Activated CD4-positive, alpha-beta T cell treated with anti-CD3 and anti-CD28 coated beads, Interleukin-2, amount 10 ng/mL, durations not matched to agents 24 days and 14 days (primary cell): Measurements from ENCODE around the gene TXNRD1. TPM values are rescaled to one million over a fixed set of nuclear protein-coding genes. Genes with fewer than 3 reads are reported as not detected.

Source experiments
- DNase-seq: peaks from one replicate; pipeline ENCODE4 v3.0.0; 2022
- H3K27ac Mint-ChIP-seq: one replicate; pipeline ENCODE4 v1.8.0; 2022; ENCODE audit warnings: mild to moderate bottlenecking, mixed read lengths
- H3K27me3 Mint-ChIP-seq: one replicate; pipeline ENCODE4 v1.8.0; 2022; ENCODE audit warnings: mixed read lengths
- H3K36me3 Mint-ChIP-seq: one replicate; pipeline ENCODE4 v1.8.0; 2022; ENCODE audit warnings: low read depth, mild to moderate bottlenecking, mixed read lengths
- H3K4me1 Mint-ChIP-seq: one replicate; pipeline ENCODE4 v1.8.0; 2021; ENCODE audit warnings: mixed read lengths
- H3K4me3 Mint-ChIP-seq: one replicate; pipeline ENCODE4 v1.8.0; 2022; ENCODE audit warnings: mild to moderate bottlenecking, moderate library complexity, mixed read lengths
- H3K9me3 Mint-ChIP-seq: one replicate; pipeline ENCODE4 v1.8.0; 2021; ENCODE audit warnings: mixed read lengths
- intact Hi-C: fragments of 100-400 bp; cut with micrococcal nuclease; formaldehyde crosslinking; loops from one replicate; pipeline ENCODE4 v1.15.1; 2023
- total RNA-seq: library from RNA; stranded (reverse); gene quantifications from 2 replicates; pipeline ENCODE4 v1.2.3, GENCODE V29; 2022

The TXNRD1 gene
- total RNA-seq, 1 donor from 2014 or later = 99.7 TPM

DNA sequence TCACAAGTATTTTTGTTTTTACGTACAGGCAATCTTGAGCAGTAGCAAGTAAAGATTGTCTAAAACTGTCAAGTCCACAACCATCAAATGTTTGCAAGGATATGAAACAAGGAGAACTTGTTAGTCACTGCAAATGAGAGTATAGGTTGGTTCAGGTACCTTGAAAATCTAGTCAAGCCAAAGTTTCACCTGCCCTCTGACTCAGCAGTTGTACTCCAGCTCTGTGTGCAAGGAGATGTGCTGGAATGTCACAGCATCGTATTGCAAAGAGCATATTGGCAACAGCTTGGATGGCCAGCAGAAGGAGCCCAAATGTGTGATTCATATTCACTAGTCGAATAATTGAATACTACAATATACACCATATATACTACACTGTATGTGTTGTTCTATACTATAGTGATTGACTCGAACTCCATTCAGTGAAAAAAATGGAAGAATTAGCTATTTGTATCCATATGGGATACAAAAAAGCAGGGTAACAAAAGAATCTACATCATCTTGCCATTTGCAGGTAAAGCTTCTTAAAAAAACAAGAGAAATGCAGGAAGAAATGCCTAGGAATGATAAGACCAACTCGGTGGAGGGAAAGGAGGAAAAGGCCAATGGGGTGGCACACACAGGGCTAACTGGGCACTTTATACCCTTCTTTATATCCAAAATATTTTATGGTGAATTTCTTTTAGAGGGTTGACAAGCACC lies 131.9 kb downstream of the TXNRD1 start:
- DNase-seq = no peak
- intact Hi-C loops = no loop called here
- Mint-ChIP-seq H3K4me3 (no peak overlapping the region), H3K9me3 (no peaks in the 10 kb centered on the region), H3K27me3 (no peaks in the 10 kb centered on the region), H3K27ac (no peak overlapping the region), H3K4me1 (peaks cover 6% of the 10 kb centered on the region), H3K36me3 (peaks cover 52% of the 10 kb centered on the region)

DNA sequence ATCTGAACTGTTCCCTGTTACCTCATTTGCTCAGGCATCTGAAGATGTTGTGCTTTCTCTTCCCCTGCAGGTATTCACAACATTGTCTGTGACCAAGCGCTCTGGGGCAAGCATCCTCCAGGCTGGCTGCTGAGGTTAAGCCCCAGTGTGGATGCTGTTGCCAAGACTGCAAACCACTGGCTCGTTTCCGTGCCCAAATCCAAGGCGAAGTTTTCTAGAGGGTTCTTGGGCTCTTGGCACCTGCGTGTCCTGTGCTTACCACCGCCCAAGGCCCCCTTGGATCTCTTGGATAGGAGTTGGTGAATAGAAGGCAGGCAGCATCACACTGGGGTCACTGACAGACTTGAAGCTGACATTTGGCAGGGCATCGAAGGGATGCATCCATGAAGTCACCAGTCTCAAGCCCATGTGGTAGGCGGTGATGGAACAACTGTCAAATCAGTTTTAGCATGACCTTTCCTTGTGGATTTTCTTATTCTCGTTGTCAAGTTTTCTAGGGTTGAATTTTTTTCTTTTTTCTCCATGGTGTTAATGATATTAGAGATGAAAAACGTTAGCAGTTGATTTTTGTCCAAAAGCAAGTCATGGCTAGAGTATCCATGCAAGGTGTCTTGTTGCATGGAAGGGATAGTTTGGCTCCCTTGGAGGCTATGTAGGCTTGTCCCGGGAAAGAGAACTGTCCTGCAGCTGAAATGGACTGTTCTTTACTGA lies 132.9 kb downstream of the TXNRD1 start:
- H3K9me3 Mint-ChIP-seq = no peaks in the 10 kb centered on the region
- intact Hi-C loops = no loop called here
- H3K27ac Mint-ChIP-seq = peak overlapping the region; percentile 14
- peaks cover 4% of the 10 kb centered on the region for H3K4me1 Mint-ChIP-seq
- peaks cover 47% of the 10 kb centered on the region for H3K36me3 Mint-ChIP-seq
- DNase-seq = no peak
- no peak overlapping the region for H3K4me3 Mint-ChIP-seq
- no peaks in the 10 kb centered on the region for H3K27me3 Mint-ChIP-seq

DNA sequence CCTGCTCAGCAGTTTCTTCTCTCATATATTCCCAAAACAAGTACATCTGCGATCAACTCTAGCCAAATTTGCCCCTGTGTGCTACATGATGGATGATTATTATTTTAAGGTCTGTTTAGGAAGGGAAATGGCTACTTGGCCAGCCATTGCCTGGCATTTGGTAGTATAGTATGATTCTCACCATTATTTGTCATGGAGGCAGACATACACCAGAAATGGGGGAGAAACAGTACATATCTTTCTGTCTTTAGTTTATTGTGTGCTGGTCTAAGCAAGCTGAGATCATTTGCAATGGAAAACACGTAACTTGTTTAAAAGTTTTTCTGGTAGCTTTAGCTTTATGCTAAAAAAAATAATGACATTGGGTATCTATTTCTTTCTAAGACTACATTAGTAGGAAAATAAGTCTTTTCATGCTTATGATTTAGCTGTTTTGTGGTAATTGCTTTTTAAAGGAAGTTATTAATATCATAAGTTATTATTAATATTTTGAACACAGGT lies 133.5 kb downstream of the TXNRD1 start:
- no peak for DNase-seq
- Mint-ChIP-seq H3K4me1 (peaks cover 4% of the 10 kb centered on the region), H3K27ac (no peak overlapping the region), H3K36me3 (peaks cover 48% of the 10 kb centered on the region), H3K9me3 (no peaks in the 10 kb centered on the region), H3K27me3 (no peaks in the 10 kb centered on the region), H3K4me3 (no peak overlapping the region)
- intact Hi-C loops = no loop called here

DNA sequence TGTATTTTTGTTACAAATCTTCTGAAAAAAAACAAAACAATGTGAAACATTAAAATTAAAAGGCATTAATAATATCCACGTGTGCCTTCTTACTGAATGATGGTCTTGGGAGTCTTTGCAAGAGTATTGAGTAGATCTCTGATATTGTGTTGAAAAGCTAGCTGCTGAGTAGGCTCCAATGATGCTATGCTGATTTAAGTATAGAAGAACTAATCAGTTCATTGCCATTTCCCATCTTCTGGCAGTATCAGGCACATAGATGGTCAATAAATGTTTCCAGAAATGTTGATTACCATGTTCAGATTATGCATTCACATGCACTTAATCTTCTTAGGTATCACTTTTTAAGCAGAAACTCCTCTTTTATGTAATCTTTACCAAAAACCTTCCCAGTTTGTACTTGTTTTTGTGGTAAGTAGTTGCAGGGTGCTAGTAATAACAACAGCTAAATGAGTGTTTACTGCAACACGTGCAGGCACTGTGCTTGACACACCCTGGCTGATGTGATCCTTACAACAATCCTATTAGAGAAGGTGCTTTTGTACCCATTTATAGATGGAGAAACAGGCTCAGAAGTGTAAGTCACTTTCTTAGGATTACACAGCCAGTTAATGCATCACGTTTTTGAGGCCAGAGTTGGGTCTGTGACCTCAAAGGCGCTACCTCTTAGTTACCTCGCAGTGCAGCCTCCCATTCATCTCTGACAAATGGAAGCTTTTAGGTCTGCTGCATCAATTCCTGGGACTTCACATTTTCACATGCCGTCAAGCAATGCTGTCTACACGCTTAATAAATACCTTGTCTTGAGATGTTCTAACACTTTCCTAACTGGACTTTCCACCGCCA lies 134.9 kb downstream of the TXNRD1 start:
- peaks cover 4% of the 10 kb centered on the region for H3K4me1 Mint-ChIP-seq
- H3K27me3 Mint-ChIP-seq = no peaks in the 10 kb centered on the region
- no peak overlapping the region for H3K4me3 Mint-ChIP-seq
- peaks cover 48% of the 10 kb centered on the region for H3K36me3 Mint-ChIP-seq
- no peak for DNase-seq
- intact Hi-C loops = no loop called here
- no peak overlapping the region for H3K27ac Mint-ChIP-seq
- no peaks in the 10 kb centered on the region for H3K9me3 Mint-ChIP-seq

DNA sequence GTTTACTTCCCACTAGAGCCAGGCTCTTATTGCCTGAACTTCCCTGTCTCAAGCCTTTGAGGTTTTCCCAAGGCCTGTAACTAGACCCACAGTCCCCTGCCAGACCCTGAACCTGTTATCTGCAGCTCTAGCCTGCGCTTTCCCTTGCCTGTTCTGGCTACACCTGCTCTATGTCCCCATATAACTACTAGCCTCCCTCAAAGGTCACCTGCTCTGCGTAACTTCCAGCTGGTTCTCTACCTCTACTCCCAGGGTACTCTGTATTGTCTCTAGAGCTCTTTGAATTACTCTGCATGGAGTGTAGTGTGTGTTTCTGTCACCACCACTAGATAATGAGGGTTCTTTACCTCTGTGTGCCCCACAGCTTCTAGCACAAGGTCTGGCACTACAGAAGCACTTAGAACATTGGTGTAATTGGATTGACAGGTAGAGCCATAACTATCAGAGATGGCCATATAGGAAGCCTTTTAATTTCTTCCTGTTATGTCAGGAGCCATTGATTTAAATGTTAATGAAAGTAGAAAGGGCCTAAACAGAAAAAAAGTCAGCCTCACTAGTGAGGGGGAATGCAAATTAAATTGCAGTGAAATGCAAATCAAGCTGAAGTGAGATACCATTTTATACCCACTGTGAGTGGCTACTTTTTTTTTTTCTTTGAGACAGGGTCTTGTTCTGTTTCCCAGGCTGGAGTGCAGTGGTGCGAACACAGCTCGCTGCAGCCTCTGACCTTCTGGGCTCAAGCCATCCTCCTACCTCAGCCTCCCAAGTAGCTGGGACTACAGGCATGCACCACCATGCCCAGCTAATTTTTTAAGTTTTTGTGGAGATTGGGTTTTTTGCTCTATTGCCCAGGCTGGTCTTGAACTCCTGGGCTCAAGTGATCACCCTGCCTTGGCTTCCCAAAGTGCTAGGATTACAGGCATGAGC lies 135.7 kb downstream of the TXNRD1 start:
- H3K4me3 Mint-ChIP-seq = no peak overlapping the region
- no peak overlapping the region for H3K27ac Mint-ChIP-seq
- intact Hi-C loops = no loop called here
- H3K27me3 Mint-ChIP-seq = no peaks in the 10 kb centered on the region
- H3K4me1 Mint-ChIP-seq = peaks cover 4% of the 10 kb centered on the region
- H3K9me3 Mint-ChIP-seq = no peaks in the 10 kb centered on the region
- DNase-seq = no peak
- H3K36me3 Mint-ChIP-seq = peaks cover 47% of the 10 kb centered on the region

DNA sequence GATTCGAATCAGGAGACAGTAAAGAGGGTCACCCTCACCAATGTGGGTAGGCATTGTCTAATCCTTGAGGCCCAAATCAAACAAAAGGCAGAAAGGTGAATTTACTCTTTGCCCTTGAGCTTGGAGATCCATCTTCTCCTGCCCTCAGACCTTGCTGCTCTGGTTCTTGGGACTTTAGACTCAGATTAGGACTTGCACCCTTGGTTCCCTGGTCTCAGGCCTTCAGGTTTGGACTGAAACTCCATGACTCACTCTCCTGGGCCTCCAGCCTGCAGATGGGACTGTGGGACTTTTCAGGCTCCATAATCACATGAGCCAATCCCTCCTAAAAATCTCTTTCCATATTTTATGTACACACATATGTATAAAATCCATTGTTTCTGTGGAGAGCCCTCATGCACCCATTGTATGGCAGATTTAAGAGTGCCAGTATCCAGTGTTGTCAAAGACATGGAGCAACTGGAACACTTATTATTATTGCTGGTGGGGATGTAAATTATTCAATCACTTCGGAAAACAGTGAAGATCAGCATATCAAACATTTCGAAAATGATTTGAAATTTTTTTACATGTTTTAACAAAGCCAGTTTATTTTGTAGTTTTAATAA lies 136.6 kb downstream of the TXNRD1 start:
- intact Hi-C loops = no loop called here
- no peak overlapping the region for H3K4me3 Mint-ChIP-seq
- H3K9me3 Mint-ChIP-seq = no peaks in the 10 kb centered on the region
- H3K4me1 Mint-ChIP-seq = peaks cover 6% of the 10 kb centered on the region
- H3K36me3 Mint-ChIP-seq = peaks cover 44% of the 10 kb centered on the region
- no peak overlapping the region for H3K27ac Mint-ChIP-seq
- H3K27me3 Mint-ChIP-seq = no peaks in the 10 kb centered on the region
- no peak for DNase-seq

DNA sequence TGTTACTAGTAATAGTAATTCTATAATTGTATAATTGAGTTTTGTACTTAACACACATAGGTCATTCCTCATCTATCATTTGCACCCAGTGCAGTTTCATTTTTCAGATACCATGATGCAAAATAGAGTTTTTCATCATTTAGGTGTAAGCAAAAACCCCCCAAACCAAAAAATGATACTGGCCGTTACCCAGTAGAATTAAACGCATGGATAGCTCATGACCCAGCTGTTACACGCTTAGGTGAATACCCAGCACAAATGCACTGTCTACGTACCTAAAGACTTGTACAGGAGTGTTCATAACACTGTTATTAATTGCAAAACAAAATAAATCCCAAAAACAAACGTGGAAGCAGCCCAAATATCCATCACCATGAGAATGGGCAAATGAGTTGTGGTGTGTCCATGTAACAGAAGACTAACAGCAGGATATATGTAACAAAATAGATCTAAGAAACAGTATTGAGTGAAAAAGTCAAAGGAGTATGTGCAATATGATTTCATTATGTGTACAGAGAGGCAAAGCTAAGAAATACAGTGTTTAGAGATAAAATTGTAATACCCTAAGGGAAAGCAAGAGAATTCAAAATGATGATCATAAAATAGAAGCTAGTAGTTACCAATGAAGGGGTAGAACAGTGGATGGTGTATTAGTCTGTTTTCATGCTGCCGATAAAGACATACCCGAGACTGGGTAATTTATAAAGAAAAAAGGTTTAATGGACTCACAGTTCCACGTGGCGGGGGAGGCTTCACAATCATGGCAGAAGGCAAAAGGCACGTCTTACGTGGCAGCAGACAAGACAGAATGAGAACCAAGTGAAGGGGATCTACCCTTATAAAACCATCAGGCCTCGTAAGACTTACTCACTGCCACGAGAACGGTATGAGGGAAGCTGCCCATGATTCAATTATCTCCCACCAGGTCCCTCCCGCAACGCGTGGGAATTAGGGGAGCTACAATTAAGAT lies 137.7 kb downstream of the TXNRD1 start:
- Mint-ChIP-seq H3K36me3 (peaks cover 34% of the 10 kb centered on the region), H3K4me3 (no peak overlapping the region), H3K27ac (no peak overlapping the region), H3K4me1 (peaks cover 13% of the 10 kb centered on the region), H3K9me3 (no peaks in the 10 kb centered on the region), H3K27me3 (no peaks in the 10 kb centered on the region)
- intact Hi-C loops = no loop called here
- DNase-seq = no peak

DNA sequence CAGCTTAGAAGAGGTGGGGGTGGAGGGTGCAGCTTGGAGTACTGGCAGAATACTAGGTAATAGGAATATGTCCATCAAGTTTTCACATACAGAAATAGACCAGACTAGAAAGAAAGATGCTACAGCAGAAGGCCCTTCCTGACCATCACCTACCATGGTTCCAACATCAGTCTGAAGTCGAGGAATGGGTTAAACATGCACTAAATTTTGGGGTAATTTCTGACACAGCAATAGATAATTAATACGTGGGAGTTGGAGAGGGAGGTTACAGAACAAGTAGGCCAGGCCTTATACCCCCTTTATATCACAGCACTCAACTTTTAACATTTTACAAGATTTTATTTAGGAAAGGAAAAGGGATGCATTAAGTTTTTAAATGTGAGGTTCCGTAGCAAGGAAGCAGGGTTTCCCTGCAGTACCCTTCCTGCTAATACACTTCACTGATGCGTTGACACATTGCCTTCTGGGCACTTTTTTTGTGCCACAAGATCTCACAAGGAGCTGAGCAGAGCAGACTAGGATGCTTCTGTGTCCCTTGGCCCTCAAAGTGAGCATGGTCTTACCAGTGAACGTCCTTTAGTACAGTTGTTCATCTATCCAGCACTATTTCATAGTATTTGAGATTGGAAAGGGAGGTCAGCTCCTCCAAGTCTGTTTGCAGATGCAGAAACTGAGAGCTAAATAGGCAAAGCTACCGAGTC lies 138.7 kb downstream of the TXNRD1 start:
- no peak for DNase-seq
- H3K9me3 Mint-ChIP-seq = no peaks in the 10 kb centered on the region
- intact Hi-C loops = no loop called here
- H3K27me3 Mint-ChIP-seq = no peaks in the 10 kb centered on the region
- no peak overlapping the region for H3K4me3 Mint-ChIP-seq
- peaks cover 26% of the 10 kb centered on the region for H3K36me3 Mint-ChIP-seq
- H3K27ac Mint-ChIP-seq = no peak overlapping the region
- H3K4me1 Mint-ChIP-seq = peaks cover 14% of the 10 kb centered on the region

DNA sequence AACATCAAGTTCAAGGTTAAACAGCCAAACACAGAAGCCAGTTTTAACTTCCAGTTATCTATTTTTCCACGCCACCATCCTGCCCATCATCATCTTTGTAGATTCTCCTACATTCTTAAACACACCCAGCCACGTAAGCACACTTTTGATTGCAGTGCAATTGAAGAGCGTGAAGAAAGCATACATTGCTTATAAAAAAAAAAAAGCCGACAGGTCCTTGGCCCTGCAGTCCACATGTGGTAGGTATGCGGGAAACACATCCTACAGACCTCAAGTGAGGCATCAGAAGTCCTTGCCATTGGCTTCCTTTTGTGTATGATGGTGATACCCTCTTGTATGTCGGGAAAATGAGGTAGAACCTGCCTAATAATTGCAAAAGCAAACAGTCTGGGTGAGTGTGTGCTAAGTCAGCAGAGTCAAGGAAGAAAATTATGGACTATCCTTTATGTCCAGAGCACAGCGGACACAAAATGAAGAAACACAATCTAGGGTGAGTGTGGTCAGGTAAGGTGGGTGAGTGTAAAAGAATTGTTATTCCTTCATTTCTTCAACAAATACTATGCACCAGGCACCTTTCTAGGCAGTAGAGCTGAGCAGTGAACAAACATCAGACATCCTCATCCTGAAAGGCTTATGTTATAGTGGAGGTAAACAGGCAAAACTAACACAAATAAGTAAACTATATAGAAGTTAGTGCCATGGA lies 139.4 kb downstream of the TXNRD1 start:
- H3K27me3 Mint-ChIP-seq = no peaks in the 10 kb centered on the region
- no peak overlapping the region for H3K27ac Mint-ChIP-seq
- DNase-seq = no peak
- H3K4me1 Mint-ChIP-seq = peaks cover 14% of the 10 kb centered on the region
- H3K4me3 Mint-ChIP-seq = no peak overlapping the region
- peaks cover 25% of the 10 kb centered on the region for H3K36me3 Mint-ChIP-seq
- no peaks in the 10 kb centered on the region for H3K9me3 Mint-ChIP-seq
- intact Hi-C loops = no loop called here

DNA sequence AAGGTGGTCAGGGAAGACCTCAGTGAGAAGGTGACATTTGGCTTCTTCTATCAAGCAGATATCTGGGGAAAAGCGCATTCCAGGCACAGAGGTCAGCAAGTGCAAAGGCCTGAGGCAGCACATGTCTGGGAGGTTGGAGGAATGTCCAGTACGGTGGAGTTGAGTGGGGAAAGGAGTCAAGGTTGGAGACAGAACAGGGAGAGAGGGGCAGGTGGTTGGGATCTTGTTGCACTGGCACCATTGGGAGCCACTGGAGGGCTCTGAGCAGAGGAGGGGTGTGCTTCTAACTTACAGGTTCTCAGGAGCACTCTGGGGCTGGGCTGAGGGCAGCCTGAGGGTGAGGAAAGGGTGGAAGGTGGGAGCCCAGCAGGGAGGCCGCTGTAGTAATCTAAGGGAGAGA lies 140.1 kb downstream of the TXNRD1 start:
- no peaks in the 10 kb centered on the region for H3K27me3 Mint-ChIP-seq
- no peak overlapping the region for H3K27ac Mint-ChIP-seq
- H3K4me1 Mint-ChIP-seq = peaks cover 14% of the 10 kb centered on the region
- peaks cover 20% of the 10 kb centered on the region for H3K36me3 Mint-ChIP-seq
- intact Hi-C loops = no loop called here
- no peaks in the 10 kb centered on the region for H3K9me3 Mint-ChIP-seq
- no peak overlapping the region for H3K4me3 Mint-ChIP-seq
- no peak for DNase-seq
